Endothelial cell of umbilical vein (primary cell): ENCODE measurements around the gene ADIRF. TPM values are rescaled to one million over a fixed set of nuclear protein-coding genes. Genes with fewer than 3 reads are reported as not detected.

Source experiments
- BruUV-seq: library from RNA; stranded (reverse); fragments of 400-500 nt; replicated peaks from 2 replicates; lab custom pipeline; 2021; lab: Mats Ljungman, UMichigan
- CTCF ChIA-PET: fragments of 300-600, 350-600 bp; sonication (Branson Sonifier 250); formaldehyde crosslinking; loops from one replicate; lab custom pipeline; 2021; ENCODE audit warnings: antibody characterized with exemption, inconsistent platforms; lab: Charles Lee
- POLR2A ChIA-PET: fragments of 300-600, 350-600 bp; sonication (Branson Sonifier 250); formaldehyde crosslinking; loops from one replicate; lab custom pipeline; 2021; ENCODE audit warnings: antibody characterized with exemption, inconsistent platforms; lab: Charles Lee
- DNase-seq: peaks from one replicate; pipeline ENCODE4 v3.0.0-alpha.2; 2011; ENCODE audit warnings: low read depth, low spot score
- FAIRE-seq: peaks from 2 replicates; lab custom pipeline; 2011; peaks lifted over from hg19 to GRCh38; lab: Jason Lieb, UNC
- H2AFZ ChIP-seq: 2 replicates; pipeline ENCODE4 v1.6.0; 2012; ENCODE audit warnings: low read depth, low read length, control low read depth, inconsistent platforms
- H3K27ac ChIP-seq: 2 replicates; pipeline ENCODE4 v1.5.1; 2011; ENCODE audit warnings: low read depth, mild to moderate bottlenecking, control low read depth, low read length, moderate library complexity; ENCODE audit not compliant: insufficient read depth
- H3K27me3 ChIP-seq, 2 experiments: 2 replicates each; pipeline versions ENCODE4 v1.6.0 to v1.6.1; 2011; ENCODE audit warnings: low read length in 2 of 2, mixed read lengths in 1 of 2; ENCODE audit not compliant: control insufficient read depth in 2 of 2, insufficient read depth in 2 of 2
- H3K36me3 ChIP-seq, 2 experiments: 2 replicates in 1 of 2; 3 replicates in 1 of 2; pipeline ENCODE4 v1.5.1; 2011; ENCODE audit warnings: low read length in 2 of 2, mild to moderate bottlenecking in 1 of 2, moderate library complexity in 1 of 2; ENCODE audit not compliant: control insufficient read depth in 2 of 2, insufficient read depth in 2 of 2; ENCODE audit errors: extremely low read depth in 1 of 2
- H3K4me1 ChIP-seq: 3 replicates; pipeline ENCODE4 v1.5.1; 2011; ENCODE audit warnings: mild to moderate bottlenecking, low read length; ENCODE audit not compliant: control insufficient read depth, insufficient read depth; ENCODE audit errors: extremely low read depth
- H3K4me2 ChIP-seq: 2 replicates; pipeline ENCODE4 v1.6.1; 2011; ENCODE audit warnings: low read length, control low read depth, mixed read lengths; ENCODE audit not compliant: insufficient read depth
- H3K4me3 ChIP-seq, 3 experiments: fragments of 200-600 bp in 1 of 3; sonication (generic), shearing (Covaris generic) in 1 of 3; replicated peaks in 1 of 3; 2 replicates each; pipeline ENCODE4 v1.5.1; 2011 to 2016; ENCODE audit warnings: control low read depth in 3 of 3, low read length in 3 of 3, mild to moderate bottlenecking in 2 of 3, inconsistent platforms in 1 of 3, low read depth in 1 of 3, moderate library complexity in 1 of 3; ENCODE audit not compliant: insufficient read depth in 1 of 3
- H3K79me2 ChIP-seq: 2 replicates; pipeline ENCODE4 v1.6.0; 2012; ENCODE audit warnings: low read length, inconsistent platforms; ENCODE audit not compliant: control insufficient read depth, insufficient read depth
- H3K9ac ChIP-seq: replicated peaks from 2 replicates; pipeline ENCODE3; 2011; ENCODE audit warnings: low read length, control low read depth; ENCODE audit not compliant: insufficient read depth; ENCODE audit errors: extremely low read depth
- H3K9me1 ChIP-seq: replicated peaks from 3 replicates; pipeline ENCODE4 v1.6.0; 2011; ENCODE audit warnings: mild to moderate bottlenecking, low read length; ENCODE audit not compliant: control insufficient read depth, insufficient read depth; ENCODE audit errors: extremely low read depth
- H3K9me3 ChIP-seq: replicated peaks from 2 replicates; pipeline ENCODE4 v1.5.1; 2012; ENCODE audit warnings: low read length, inconsistent platforms; ENCODE audit not compliant: control insufficient read depth, insufficient read depth
- H4K20me1 ChIP-seq: replicated peaks from 2 replicates; pipeline ENCODE3; 2011; ENCODE audit warnings: mild to moderate bottlenecking, low read length; ENCODE audit not compliant: control insufficient read depth, insufficient read depth; ENCODE audit errors: extremely low read depth
- CTCF ChIP-seq, 2 donors: IDR thresholded peaks; 1 replicate in 1 of 2; 2 replicates in 1 of 2; pipeline ENCODE4 v1.5.1; 2011; ENCODE audit warnings: low read length in 2 of 2, mild to moderate bottlenecking in 2 of 2, moderate library complexity in 2 of 2, control low read depth in 1 of 2, inconsistent platforms in 1 of 2, low read depth in 1 of 2; ENCODE audit not compliant: insufficient read depth in 1 of 2; ENCODE audit errors: extremely low read depth in 1 of 2
- EZH2 ChIP-seq: IDR thresholded peaks from 2 replicates; pipeline ENCODE4 v1.6.1; 2012; ENCODE audit warnings: borderline replicate concordance, low read depth, mild to moderate bottlenecking, moderate library complexity, low read length, inconsistent platforms; ENCODE audit not compliant: severe bottlenecking
- FOS ChIP-seq: IDR thresholded peaks from 2 replicates; pipeline ENCODE4 v1.6.1; 2011; ENCODE audit warnings: mild to moderate bottlenecking, low read length, moderate library complexity, borderline replicate concordance; ENCODE audit not compliant: insufficient read depth
- GATA2 ChIP-seq: IDR thresholded peaks from 2 replicates; pipeline ENCODE4 v1.7.0; 2011; ENCODE audit warnings: low read depth, mild to moderate bottlenecking, moderate library complexity, mixed read lengths, low read length; ENCODE audit not compliant: insufficient read length, insufficient read depth
- JUN ChIP-seq: IDR thresholded peaks from 2 replicates; pipeline ENCODE4 v1.6.1; 2011; ENCODE audit warnings: borderline replicate concordance, low read depth; ENCODE audit not compliant: insufficient read length, insufficient read depth
- MAX ChIP-seq: IDR thresholded peaks from 2 replicates; pipeline ENCODE4 v1.6.1; 2011; ENCODE audit not compliant: insufficient read depth, insufficient read length
- MYC ChIP-seq: IDR thresholded peaks from one replicate; pipeline ENCODE4 v1.6.1; 2011; ENCODE audit warnings: mild to moderate bottlenecking, low read depth, low read length
- POLR2A ChIP-seq: IDR thresholded peaks from 2 replicates; pipeline ENCODE4 v1.6.1; 2012; ENCODE audit warnings: low read depth, mild to moderate bottlenecking, control low read depth, low read length
- POLR2AphosphoS5 ChIP-seq: IDR thresholded peaks from 2 replicates; pipeline ENCODE4 v1.6.1; 2012; ENCODE audit warnings: low read depth, mild to moderate bottlenecking, control low read depth, low read length, moderate library complexity; ENCODE audit not compliant: insufficient read depth
- dilution Hi-C: fragments of 300-500 bp; cut with MboI; formaldehyde crosslinking; loops from one replicate; pipeline ENCODE4 v1.15.0; 2019; ENCODE audit warnings: low sequenced_read_pairs; ENCODE audit not compliant: extremely low pct_ligation_motif_present
- intact Hi-C: fragments of 100-400 bp; cut with micrococcal nuclease; formaldehyde crosslinking; loops from one replicate; pipeline ENCODE4 v1.10.0; 2022
- polyA plus RNA-seq, 4 experiments: library from polyadenylated mRNA; depleted of rRNA in 3 of 4; stranded (reverse) in 3 of 4; unstranded in 1 of 4; fragments of >200 nt; gene quantifications; 2 replicates each; pipeline versions ENCODE4 v1.2.1 to v1.2.3, GENCODE V29; 2011 to 2012; ENCODE audit warnings: missing spikeins in 1 of 4
- total RNA-seq: library from RNA; stranded (reverse); gene quantifications from 2 replicates; pipeline ENCODE4 v1.2.3, GENCODE V29; 2021

The ADIRF gene
- total and polyA plus RNA-seq, 2 donors (not counting 3 experiments of a cell fraction or from before 2014, with no cell fraction given): 3.7 to 4.4 TPM

GRCh38 chr10:86979296-86979818 is 11.1 kb downstream of the ADIRF start:
- CTCF ChIA-PET: interaction anchor here (1.3 to 1.7 kb wide), 2 partner anchors 10 to 12 kb away, joined by 3 to 4 read pairs; no protein-coding TSS in a partner anchor
- no TSS peak for BruUV-seq
- TF ChIP-seq POLR2AphosphoS5 (no peak), EZH2 (no peak), MYC (no peak), MAX (no peak)

DNA sequence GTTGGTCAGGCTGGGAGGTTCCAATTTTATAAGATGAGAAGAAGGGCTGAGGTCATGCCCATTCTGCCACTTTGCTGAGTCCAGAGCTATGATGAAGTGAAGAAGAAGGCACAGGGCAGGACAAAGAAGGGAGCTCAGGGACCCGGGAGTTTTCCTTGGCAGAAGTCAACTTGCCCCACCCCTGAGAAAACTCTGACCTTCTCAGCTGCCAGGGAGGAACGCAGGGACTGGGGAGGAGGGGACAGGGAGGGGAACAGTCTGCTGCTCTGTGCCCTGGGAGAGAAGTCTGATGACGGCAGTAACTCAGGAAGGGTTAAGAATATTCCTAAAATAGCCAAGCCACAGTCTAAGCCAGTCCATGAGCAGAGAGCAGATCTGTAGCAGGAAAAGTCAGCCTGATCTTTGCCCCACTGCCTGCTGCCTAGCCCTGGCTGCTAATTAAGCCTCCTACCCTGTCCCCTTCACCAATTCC is 11.7 kb downstream of the ADIRF start:
- H3K9me3 ChIP-seq: no peaks in the 10 kb centered on the region
- FAIRE-seq: no peak
- no peaks in the 10 kb centered on the region for H3K9me1 ChIP-seq
- H3K79me2 ChIP-seq: no peaks in the 10 kb centered on the region
- DNase-seq: no peak
- no peaks in the 10 kb centered on the region for H3K4me1 ChIP-seq
- H4K20me1 ChIP-seq: no peaks in the 10 kb centered on the region
- dilution Hi-C loops: no loop called here
- no peak for TF ChIP-seq POLR2AphosphoS5
- no peak for TF ChIP-seq POLR2A
- TF ChIP-seq CTCF (IDR thresholded peaks at IDR 0.05; ENCODE audit: extremely low read depth in 1 of 2, insufficient read depth in 1 of 2, low read depth in 1 of 2, low read length in 2 of 2): no peak
- TF ChIP-seq GATA2: no peak
- no peak for TF ChIP-seq MYC
- no peak for TF ChIP-seq EZH2
- no peak for TF ChIP-seq MAX
- TF ChIP-seq JUN: no peak
- TF ChIP-seq FOS: no peak
- H3K36me3 ChIP-seq: no peaks in the 10 kb centered on the region
- H3K4me3 ChIP-seq: no peak overlapping the region
- H3K27ac ChIP-seq: no peak overlapping the region
- intact Hi-C loops: no loop called here
- H3K4me2 ChIP-seq: no peak overlapping the region
- H3K9ac ChIP-seq: no peak overlapping the region
- BruUV-seq: no TSS peak
- H3K27me3 ChIP-seq: peaks cover 2 to 3% of the 10 kb centered on the region in 2 experiments
- H2AFZ ChIP-seq: no peak overlapping the region
- ChIA-PET POLR2A (no interaction called here), CTCF (interaction anchor here (1.3 kb wide), 1 partner anchor 12 kb away, joined by 3 read pairs; no protein-coding TSS in a partner anchor)

More at GRCh38 chr10:86979296-86979818, 11.1 kb downstream of the ADIRF start:
- no peak overlapping the region for H2AFZ ChIP-seq
- H3K27ac ChIP-seq: no peak overlapping the region
- H3K9me1 ChIP-seq: no peaks in the 10 kb centered on the region
- no peak for DNase-seq
- no peak overlapping the region for H3K9ac ChIP-seq
- H3K4me3 ChIP-seq: no peak overlapping the region
- H3K4me2 ChIP-seq: no peak overlapping the region
- H3K9me3 ChIP-seq: no peaks in the 10 kb centered on the region
- H4K20me1 ChIP-seq: no peaks in the 10 kb centered on the region
- no peaks in the 10 kb centered on the region for H3K79me2 ChIP-seq
- POLR2A ChIA-PET: no interaction called here
- FAIRE-seq: no peak
- dilution Hi-C loops (no loop called here), intact Hi-C loops (no loop called here)
- no peaks in the 10 kb centered on the region for H3K36me3 ChIP-seq
- H3K4me1 ChIP-seq: no peaks in the 10 kb centered on the region
- peaks cover 2 to 3% of the 10 kb centered on the region in 2 experiments for H3K27me3 ChIP-seq
